GM10266 (cell line): ENCODE results near the gene PIAS4.

Source experiments
- DNase-seq: peaks from one replicate; pipeline ENCODE4 v3.0.0; 2012; ENCODE audit errors: extremely low spot score
- TF ChIP-seq, protein P1 (sequence below): IDR thresholded peaks from 2 replicates; pipeline ENCODE4 v1.5.1; 2012; ENCODE audit warnings: mild to moderate bottlenecking, low read depth; ENCODE audit not compliant: control insufficient read depth, insufficient read depth; ENCODE audit errors: missing control alignments

PIAS4 gene

DNA sequence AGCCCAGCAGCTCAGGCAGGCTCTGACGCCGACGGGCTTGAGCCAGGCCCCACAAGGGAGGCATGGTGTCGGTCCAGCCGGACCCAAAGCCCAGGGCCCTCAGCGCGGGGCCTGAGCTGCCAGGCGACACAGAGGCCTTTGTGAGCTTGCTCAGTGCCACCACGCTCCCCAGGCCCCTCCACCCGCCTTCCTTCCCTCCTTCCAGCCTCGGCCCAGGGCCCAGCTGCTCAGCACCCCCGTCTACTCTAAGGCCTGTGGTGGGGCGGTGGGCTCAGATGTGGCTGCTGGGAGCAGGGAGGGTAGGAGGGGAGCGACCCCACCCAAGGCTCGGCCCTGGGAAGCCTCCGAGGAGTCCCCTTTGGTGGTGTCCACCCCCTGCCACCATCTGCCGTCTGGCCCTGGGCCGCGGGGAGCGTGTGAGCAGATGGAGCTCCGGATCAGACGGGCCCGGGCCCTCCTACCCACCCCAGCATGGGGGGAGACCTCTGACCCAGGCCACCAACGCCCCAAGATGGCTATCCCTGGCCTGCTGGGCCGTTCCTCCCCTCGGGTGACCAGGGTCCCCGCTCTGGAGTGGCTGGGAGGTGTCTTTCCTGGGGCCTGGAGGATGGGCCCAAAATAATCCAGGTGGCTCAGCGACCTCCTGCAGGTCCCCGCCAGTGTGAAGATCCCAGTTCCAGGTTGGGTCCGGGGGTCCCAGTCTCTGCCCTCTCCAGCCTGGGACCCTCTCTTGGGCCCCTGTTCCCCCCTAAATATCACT lies 51.3 kb downstream of the PIAS4 start:
- DNase-seq: no peak
- TF ChIP-seq, protein P1, sequence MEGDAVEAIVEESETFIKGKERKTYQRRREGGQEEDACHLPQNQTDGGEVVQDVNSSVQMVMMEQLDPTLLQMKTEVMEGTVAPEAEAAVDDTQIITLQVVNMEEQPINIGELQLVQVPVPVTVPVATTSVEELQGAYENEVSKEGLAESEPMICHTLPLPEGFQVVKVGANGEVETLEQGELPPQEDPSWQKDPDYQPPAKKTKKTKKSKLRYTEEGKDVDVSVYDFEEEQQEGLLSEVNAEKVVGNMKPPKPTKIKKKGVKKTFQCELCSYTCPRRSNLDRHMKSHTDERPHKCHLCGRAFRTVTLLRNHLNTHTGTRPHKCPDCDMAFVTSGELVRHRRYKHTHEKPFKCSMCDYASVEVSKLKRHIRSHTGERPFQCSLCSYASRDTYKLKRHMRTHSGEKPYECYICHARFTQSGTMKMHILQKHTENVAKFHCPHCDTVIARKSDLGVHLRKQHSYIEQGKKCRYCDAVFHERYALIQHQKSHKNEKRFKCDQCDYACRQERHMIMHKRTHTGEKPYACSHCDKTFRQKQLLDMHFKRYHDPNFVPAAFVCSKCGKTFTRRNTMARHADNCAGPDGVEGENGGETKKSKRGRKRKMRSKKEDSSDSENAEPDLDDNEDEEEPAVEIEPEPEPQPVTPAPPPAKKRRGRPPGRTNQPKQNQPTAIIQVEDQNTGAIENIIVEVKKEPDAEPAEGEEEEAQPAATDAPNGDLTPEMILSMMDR: no peak

DNA sequence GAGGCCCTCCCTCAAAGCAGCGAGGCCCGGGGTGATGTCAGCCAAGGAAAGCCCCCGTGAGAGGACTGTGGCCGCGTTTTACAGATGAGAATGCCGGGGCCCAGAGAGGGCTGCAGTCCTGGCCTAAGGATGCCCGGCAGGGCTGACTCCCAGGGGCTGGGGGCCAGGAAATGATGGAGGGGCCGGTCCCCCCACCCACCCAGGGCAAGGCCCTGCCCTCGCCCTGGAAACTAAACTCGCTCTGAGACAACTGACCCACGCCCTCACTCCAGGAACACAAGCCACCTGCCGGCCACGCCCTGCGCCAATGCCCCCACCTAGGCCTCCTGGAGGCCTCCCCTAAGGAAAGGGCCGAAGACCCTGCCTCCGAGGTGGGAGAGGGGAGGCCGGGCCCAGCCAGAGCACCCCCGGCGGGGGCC lies 51.9 kb downstream of the PIAS4 start:
- TF ChIP-seq, protein P1: no peak
- DNase-seq: no peak

DNA sequence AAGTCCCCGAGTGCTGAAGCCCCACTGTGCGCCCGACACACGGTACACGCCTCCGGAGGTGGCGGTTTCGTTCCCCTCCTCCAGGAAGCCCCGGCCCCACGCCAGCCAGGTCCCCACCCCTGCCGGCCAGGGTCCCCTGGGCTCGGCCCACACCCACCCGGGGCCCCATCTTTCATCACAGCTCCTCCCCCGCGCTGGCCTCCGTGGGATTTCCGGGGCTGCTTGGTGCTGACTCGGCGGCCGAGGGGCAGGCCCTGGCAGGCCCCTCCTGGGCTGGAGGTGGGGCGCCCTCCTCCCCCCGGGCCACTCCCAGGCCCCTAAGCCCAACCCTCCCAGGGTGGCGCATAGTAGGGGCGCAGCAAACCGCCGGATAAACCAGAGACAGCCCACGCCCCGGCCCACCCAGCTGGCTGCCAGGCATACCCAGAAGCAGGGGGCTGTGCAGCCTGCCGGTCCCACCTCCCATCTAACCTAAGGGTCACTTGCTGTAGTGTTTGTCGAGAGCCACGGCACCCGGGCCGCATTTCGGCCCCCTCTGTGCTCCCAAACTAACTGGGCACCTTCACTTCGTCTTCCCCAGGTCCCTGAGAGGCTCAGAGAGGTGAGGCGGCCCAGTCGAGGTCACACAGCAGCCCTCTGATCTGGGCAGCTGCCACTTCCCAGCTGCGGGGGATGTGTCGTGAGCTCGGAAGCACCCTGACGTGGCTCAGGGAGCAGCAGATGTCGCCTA lies 52.5 kb downstream of the PIAS4 start:
- DNase-seq: no peak
- TF ChIP-seq, protein P1: no peak

DNA sequence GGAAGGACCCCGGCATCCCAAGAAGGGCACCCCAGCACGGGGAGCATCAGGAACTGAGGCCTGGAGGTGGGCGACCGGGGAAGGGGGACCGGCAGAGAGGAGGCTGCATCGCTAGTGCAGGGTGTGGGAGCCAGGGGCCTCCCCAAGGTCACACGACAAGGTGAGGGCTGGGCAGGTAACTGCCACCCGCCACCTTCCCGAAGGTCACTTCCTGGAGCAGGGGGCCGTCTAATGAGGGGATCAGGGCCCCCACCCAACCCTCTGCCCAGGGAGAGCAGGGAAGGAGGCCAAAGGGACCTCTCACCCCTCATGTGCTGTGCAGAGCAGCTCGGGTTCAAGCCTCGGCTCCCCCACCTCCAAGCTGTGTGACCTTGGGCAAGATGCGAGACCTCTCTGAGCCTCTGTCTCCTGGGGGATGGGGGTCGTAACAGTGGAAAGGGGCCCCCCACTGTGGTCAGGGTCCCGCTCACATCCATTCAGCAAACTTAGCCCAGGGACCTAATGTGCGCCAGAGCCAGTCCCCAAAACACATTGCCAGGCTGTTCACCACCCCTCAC lies 53.2 kb downstream of the PIAS4 start:
- DNase-seq: no peak
- TF ChIP-seq, protein P1: no peak

DNA sequence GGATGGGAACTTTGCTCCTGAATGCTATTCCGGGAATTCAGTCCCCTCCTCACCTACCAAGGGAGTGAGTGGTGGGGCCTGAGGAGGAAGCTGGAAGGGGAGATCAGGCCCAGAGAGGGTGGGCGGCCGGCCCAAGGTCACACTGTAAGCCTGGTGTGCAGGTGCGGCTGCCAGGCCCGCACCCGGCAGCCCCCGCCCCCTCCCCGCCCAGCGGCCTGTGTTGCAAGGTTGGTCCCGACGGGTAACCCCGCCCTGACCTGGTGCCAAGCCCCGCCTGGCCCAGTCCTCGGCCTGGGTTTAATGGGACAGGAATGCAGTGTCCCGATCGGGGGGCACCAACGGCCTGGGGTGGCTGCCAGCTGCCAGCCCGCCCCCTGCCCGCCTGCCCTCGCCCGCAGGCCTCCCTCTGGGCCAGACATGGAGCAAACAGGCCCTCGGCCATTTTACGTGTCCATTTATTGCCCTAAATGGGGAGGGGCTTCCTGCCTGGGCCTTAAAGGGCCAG lies 53.7 kb downstream of the PIAS4 start:
- TF ChIP-seq, protein P1: no peak

DNA sequence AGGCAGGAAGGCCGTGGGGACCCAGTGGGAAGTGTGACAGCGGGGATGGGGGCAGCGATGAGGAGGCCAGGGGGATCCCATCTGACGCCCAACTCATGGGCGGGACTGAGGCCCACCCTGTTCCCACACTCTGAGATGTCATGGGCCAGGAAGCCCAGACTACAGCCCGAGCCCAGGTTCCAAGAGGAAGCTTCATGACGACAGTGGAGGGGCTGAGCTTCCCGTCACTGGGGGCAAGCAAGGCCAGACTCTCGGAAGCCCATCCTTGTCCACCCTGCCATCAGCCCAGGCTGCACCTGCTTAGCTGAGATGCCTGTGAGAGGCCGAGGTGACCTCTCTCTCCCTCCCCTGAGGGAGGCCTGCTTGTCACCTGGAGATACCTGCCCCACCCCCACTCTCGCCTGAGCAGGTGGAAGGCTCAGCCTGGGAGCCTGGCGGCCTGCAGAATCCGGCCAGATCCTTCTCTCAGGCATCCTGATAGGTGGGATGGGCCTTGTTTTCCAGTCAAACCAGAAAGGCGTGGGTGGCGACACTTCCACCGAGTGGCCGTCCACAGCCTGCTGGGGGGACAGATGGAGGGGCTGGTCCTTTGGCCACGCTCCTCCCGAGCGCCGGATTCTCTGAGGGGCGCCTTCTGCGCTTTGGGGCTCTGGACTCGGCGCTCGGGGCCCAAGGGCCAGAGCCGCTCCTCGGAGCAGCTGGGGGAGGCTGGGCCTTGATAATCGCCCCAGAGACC lies 54.3 kb downstream of the PIAS4 start:
- TF ChIP-seq, protein P1: no peak
- DNase-seq: no peak

More for the DNA sequence above, 53.7 kb downstream of the PIAS4 start:
- no peak for DNase-seq
